Endothelial cell (in vitro differentiated cells): ENCODE measurements around the gene CCNF. TPM values are rescaled to one million over a fixed set of nuclear protein-coding genes. Genes with fewer than 3 reads are reported as not detected.

Source experiments
- DNase-seq: peaks from one replicate; pipeline ENCODE4 v3.0.0; 2021; ENCODE audit warnings: low spot score
- H3K27ac Mint-ChIP-seq: one replicate; pipeline ENCODE4 v1.8.0; 2021; ENCODE audit warnings: mixed read lengths, inconsistent platforms; ENCODE audit not compliant: unreplicated experiment
- H3K27me3 Mint-ChIP-seq: one replicate; pipeline ENCODE4 v1.8.0; 2021; ENCODE audit warnings: mild to moderate bottlenecking, moderate library complexity, mixed read lengths, inconsistent platforms; ENCODE audit not compliant: unreplicated experiment
- H3K36me3 Mint-ChIP-seq: one replicate; pipeline ENCODE4 v1.8.0; 2021; ENCODE audit warnings: mild to moderate bottlenecking, low read depth, mixed read lengths, inconsistent platforms; ENCODE audit not compliant: unreplicated experiment
- H3K4me1 Mint-ChIP-seq: one replicate; pipeline ENCODE4 v1.8.0; 2021; ENCODE audit warnings: mild to moderate bottlenecking, mixed read lengths, inconsistent platforms; ENCODE audit not compliant: unreplicated experiment
- H3K4me3 Mint-ChIP-seq: one replicate; pipeline ENCODE4 v1.8.0; 2021; ENCODE audit warnings: mild to moderate bottlenecking, mixed read lengths, inconsistent platforms; ENCODE audit not compliant: unreplicated experiment
- H3K9me3 Mint-ChIP-seq: one replicate; pipeline ENCODE4 v1.8.0; 2021; ENCODE audit warnings: mixed read lengths, inconsistent platforms; ENCODE audit not compliant: unreplicated experiment
- CTCF ChIP-seq: fragments of 200-600 bp; sonication (generic); IDR thresholded peaks from one replicate; pipeline ENCODE4 v1.5.0; 2021; ENCODE audit warnings: antibody characterized with exemption; ENCODE audit not compliant: unreplicated experiment
- total RNA-seq: library from RNA; stranded (reverse); fragmentation: NEBNext Ultra II Directional; extraction: Animal tissue kit (Norgen Biotek cat#: 25700); gene quantifications from one replicate; pipeline ENCODE4 v1.2.1, GENCODE V29; 2021; ENCODE audit not compliant: unreplicated experiment

The CCNF gene
- total RNA-seq, 1 donor from 2014 or later, result 30.2 TPM

- Mint-ChIP-seq H3K27me3 (peaks cover 3% of the 10 kb centered on the region), H3K36me3 (peaks cover 7% of the 10 kb centered on the region), H3K27ac (no peak overlapping the region), H3K4me1 (no peaks in the 10 kb centered on the region), H3K4me3 (no peak overlapping the region), H3K9me3 (no peaks in the 10 kb centered on the region)
- TF ChIP-seq CTCF, result no peak
- DNase-seq, result no peak
Observed at GRCh38 chr16:2494616-2495015, 65.4 kb downstream of the CCNF start.

- H3K4me1 Mint-ChIP-seq, result no peaks in the 10 kb centered on the region
- H3K36me3 Mint-ChIP-seq, result peaks cover 7% of the 10 kb centered on the region
- H3K4me3 Mint-ChIP-seq, result no peak overlapping the region
- H3K27me3 Mint-ChIP-seq, result peaks cover 3% of the 10 kb centered on the region
- DNase-seq, result no peak
- no peak for TF ChIP-seq CTCF
- no peaks in the 10 kb centered on the region for H3K9me3 Mint-ChIP-seq
- H3K27ac Mint-ChIP-seq, result no peak overlapping the region
Observed at GRCh38 chr16:2495041-2495440, 65.8 kb downstream of the CCNF start.

GRCh38 chr16:2496223-2497115, 67.2 kb downstream of the CCNF start:
- no peak for DNase-seq
- TF ChIP-seq CTCF, result no peak
- no peaks in the 10 kb centered on the region for H3K4me1 Mint-ChIP-seq
- H3K36me3 Mint-ChIP-seq, result peaks cover 7% of the 10 kb centered on the region
- no peaks in the 10 kb centered on the region for H3K9me3 Mint-ChIP-seq
- H3K4me3 Mint-ChIP-seq, result no peak overlapping the region
- peaks cover 7% of the 10 kb centered on the region for H3K27me3 Mint-ChIP-seq
- H3K27ac Mint-ChIP-seq, result no peak overlapping the region

GRCh38 chr16:2497116-2497630, 67.9 kb downstream of the CCNF start:
- Mint-ChIP-seq H3K9me3 (no peaks in the 10 kb centered on the region), H3K4me3 (peak overlapping the region; percentile 1), H3K27me3 (peaks cover 7% of the 10 kb centered on the region), H3K36me3 (peaks cover 7% of the 10 kb centered on the region), H3K27ac (no peak overlapping the region), H3K4me1 (no peaks in the 10 kb centered on the region)
- no peak for TF ChIP-seq CTCF
- DNase-seq, result no peak
